Measurements from ENCODE around the gene PLBD2.

Gene PLBD2

DNA sequence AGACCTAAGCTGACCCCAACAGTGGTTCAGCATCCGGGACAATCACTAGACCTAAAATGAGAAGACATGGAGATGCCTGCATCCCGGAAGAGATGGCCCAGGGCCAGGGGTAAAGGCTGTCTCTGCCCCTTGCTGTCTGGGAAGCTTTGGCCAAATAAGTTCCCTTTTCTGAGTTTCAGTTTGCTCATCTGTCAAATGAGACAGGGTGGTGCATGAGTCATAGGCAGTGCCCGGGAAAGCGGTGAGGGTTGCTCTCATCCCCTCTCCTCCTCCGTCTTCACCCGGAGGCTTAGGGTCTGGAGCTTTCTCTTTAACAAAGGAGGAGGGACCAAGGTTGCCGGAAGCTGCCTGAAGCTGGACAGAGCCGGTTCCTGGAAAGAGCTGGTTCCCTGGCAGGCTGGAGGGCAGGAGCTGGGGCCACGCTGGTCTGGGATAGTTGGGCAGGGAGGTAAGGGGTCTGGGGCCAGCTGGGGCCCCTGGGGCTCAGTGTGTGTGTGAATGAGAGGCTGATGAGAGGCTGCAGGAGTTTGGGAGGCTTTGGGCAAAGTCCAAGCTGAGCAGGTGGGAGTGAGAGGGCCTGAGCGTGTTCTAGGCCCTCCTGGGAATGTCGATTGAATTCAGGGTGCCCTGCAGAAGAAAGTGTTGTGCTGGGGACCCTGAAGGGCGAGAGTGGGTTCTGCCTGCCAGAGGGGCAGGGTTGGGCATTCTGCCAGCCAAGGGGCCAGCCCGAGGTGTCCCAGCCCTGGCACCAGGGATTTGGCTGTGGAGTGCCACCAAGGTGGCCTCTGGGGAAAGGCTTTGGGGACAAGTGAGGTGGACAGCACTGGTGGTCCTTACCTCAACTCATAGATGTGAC lies 63.9 kb downstream of the PLBD2 start, which contains the start of gene SDSL:
SDSL (plus strand) TSS at position 351 of the 856 bp plus-strand sequence. CDS start 5,603 bp downstream, outside the sequence.
- DNase-seq = peak; percentile 67

- no peak for DNase-seq
Measured at GRCh38 chr12:113422886-113423669, 64.7 kb downstream of the PLBD2 start.

DNA sequence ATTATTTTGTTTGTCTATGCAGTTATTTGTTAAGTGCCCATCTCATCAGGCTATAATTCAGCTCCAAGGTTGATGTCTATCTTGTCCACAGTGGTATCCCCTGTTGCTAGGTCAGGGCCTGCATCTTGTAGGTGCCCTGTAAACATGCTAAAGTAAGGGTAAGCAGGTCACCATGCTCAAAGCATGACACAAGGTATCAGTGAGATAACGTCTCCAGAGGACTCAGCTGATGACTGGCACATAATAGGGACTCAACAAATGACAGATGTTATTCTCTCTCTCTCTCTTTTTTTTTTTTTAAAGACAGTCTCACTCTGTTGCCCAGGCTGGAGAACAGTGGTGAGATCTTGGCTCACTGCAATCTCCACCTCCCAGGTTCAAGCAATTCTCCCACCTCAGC lies 66.1 kb downstream of the PLBD2 start:
- no peak for DNase-seq

GRCh38 chr12:113424915-113425823 lies 66.8 kb downstream of the PLBD2 start:
- DNase-seq = peak; percentile 61

- no peak for DNase-seq
Measured at GRCh38 chr12:113425960-113426453, 67.6 kb downstream of the PLBD2 start.

DNA sequence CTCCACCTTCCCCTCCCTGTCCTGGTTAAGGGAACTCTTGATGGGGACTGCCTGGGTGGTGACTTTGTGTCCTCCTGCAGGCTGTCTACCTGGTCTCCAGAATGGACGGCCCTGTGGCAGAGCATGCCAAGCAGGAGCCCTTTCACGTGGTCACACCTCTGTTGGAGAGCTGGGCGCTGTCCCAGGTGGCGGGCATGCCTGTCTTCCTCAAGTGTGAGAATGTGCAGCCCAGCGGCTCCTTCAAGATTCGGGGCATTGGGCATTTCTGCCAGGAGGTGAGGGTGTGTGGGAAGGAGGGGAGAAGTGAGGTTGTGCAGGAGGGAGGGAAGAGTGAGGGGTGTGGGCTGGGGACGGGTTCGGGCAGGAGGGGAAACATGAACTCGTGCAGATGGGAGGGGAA lies 69.5 kb downstream of the PLBD2 start:
- no peak for DNase-seq

GRCh38 chr12:113428482-113428881 lies 70.1 kb downstream of the PLBD2 start:
- no peak for DNase-seq

GRCh38 chr12:113432986-113433385 lies 74.6 kb downstream of the PLBD2 start:
- no peak for DNase-seq

- no peak for DNase-seq
Measured at GRCh38 chr12:113435367-113435766, 77.0 kb downstream of the PLBD2 start.

GRCh38 chr12:113436586-113436985 lies 78.2 kb downstream of the PLBD2 start:
- no peak for DNase-seq

- DNase-seq = no peak
Measured at GRCh38 chr12:113436993-113437728, 78.8 kb downstream of the PLBD2 start.

- DNase-seq = no peak
Measured at GRCh38 chr12:113437729-113438100, 79.3 kb downstream of the PLBD2 start.

DNA sequence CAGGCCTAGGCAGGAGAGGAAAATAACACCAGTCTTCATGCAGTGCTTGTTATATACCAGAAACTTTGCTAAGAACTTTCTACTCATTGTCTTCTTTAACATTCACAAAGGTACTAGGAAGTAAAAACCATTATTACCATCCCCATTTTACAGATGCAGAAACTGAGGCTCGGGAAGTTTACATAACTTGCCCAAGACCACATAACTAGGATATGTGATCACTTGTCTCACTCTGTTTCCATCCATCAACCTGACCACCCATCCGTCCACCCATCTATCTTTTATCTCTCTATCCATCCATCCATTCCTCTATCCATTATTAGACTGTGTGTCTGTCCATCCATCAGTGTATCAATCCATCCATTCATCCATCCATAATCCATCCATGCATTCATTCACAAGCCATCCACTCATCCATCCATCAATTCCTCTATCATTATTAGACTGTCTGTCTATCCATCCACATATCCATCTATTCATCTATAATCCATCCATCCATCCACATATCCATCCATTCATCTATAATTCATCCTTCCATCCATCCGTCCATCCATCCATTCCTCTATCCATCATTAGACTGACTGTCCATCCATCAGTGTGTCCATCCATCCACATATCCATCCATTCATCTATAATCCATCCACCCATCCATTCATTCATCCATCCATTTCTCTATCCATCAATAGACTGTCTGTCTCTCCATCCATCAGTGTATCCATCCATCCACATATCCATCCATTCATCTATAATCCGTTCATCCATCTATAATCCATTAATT lies 80.3 kb downstream of the PLBD2 start:
- no peak for DNase-seq

DNA sequence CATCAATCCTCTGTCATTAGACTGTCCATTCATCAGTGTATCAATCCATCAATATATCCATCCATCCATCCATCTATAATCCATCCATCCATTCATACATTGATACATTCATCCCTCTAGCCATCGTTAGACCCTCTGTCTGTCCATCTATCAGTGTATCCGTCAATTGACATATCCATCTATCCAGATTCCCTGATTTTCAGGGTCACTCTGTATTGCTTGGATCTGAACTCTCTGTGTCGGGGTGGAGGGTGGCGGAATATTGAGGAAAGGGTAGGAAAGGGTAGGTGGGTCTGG lies 80.9 kb downstream of the PLBD2 start:
- no peak for DNase-seq

DNA sequence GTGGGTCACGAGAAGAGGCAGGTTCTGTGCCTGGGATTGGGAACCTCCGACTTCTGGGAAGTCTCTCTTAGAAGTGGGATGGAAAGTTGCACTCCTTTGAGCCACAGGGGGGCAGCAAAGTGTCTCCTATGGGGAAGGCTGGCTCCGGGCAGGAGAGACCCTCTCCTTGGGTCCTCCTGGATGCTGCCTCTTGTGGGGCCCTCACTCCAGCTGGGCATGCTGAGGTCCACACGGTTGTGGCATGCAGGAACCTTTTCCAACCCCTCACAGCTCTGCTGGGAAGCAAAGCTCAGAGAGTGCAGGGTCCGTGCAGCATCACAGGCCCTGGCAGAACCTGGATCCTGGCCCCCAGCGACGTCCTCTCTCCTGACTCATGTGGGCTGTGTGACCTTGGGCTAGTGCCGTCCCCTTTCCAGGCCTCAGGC lies 81.2 kb downstream of the PLBD2 start:
- DNase-seq = no peak

- DNase-seq = no peak
Measured at GRCh38 chr12:113440336-113440735, 81.9 kb downstream of the PLBD2 start.
